K562 (cell line): ENCODE measurements around the gene GPSM3. TPM values are rescaled to one million over a fixed set of nuclear protein-coding genes. Genes with fewer than 3 reads are reported as not detected.
A peak's percentile ranks its signal among the peaks of the same experiment; 100 is the strongest.

ENCODE experiments used
- MTF1 ChIP-seq: fragments of 250-450 bp; sonication (Bioruptor Pico); IDR thresholded peaks from 2 replicates; pipeline ENCODE4 v1.9.0; 2021; ENCODE audit warnings: moderate library complexity, mild to moderate bottlenecking, inconsistent platforms, borderline replicate concordance
- TAF1 ChIP-seq: IDR thresholded peaks from 2 replicates; pipeline ENCODE4 v1.6.1; 2011; ENCODE audit warnings: mild to moderate bottlenecking, low read length, moderate library complexity; ENCODE audit not compliant: insufficient read depth, control insufficient read depth, severe bottlenecking; ENCODE audit errors: extremely low read depth
- polyA plus RNA-seq, 8 experiments: library from polyadenylated mRNA; depleted of rRNA in 4 of 8; stranded (reverse) in 5 of 8; unstranded in 3 of 8; fragments of >200 nt; fragmentation: Nextera tagmentation in 2 of 8; fragmentation: Illumina TruSeq in 1 of 8; extraction: Ambion mirVana in 2 of 8; extraction: Trizol in 1 of 8; gene quantifications; 2 replicates each; pipeline versions ENCODE4 v1.2.1 to v1.2.3, GENCODE V29; 2011 to 2014; ENCODE audit warnings: inconsistent platforms in 1 of 8, missing spikeins in 1 of 8
- total RNA-seq, 7 experiments: library from RNA; depleted of rRNA in 6 of 7; stranded (reverse); fragments of >200 nt in 6 of 7; fragmentation: Illumina TruSeq in 2 of 7; extraction: Trizol in 2 of 7; gene quantifications; 2 replicates each; pipeline versions ENCODE4 v1.2.1 to v1.2.3, GENCODE V29; 2011 to 2021; ENCODE audit warnings: low replicate concordance in 1 of 7
- TF ChIP-seq, protein P1 (sequence below), 2 experiments: fragments of 450-650 bp; IDR thresholded peaks; 2 replicates each; pipeline ENCODE4 v1.6.1; 2018; ENCODE audit warnings: mild to moderate bottlenecking in 2 of 2, low read depth in 1 of 2; ENCODE audit not compliant: partially characterized antibody in 2 of 2
- TF ChIP-seq, protein P2 (sequence below): fragments of 450-650 bp; formaldehyde crosslinking; IDR thresholded peaks from 2 replicates; pipeline ENCODE4 v1.4.0; 2020; ENCODE audit warnings: mild to moderate bottlenecking, moderate library complexity
- TF ChIP-seq, protein P3 (sequence below): sonication (generic); formaldehyde crosslinking; IDR thresholded peaks from 2 replicates; pipeline ENCODE4 v1.8.0; 2023; ENCODE audit warnings: mild to moderate bottlenecking, missing genetic modification reagents
- TF ChIP-seq, protein P4 (sequence below): fragments of 450-650 bp; formaldehyde crosslinking; IDR thresholded peaks from 2 replicates; pipeline ENCODE4 v1.4.0; 2020; ENCODE audit warnings: mild to moderate bottlenecking, mixed read lengths
- TF ChIP-seq, protein P5 (sequence below): sonication (generic); formaldehyde crosslinking; IDR thresholded peaks from 2 replicates; pipeline ENCODE4 v1.8.0; 2023; ENCODE audit warnings: mild to moderate bottlenecking, missing genetic modification reagents
- TF ChIP-seq, protein P6 (sequence below): sonication (generic); formaldehyde crosslinking; IDR thresholded peaks from 2 replicates; pipeline ENCODE4 v1.4.0; 2020; ENCODE audit warnings: mild to moderate bottlenecking, missing genetic modification reagents

The GPSM3 gene
- total and polyA plus RNA-seq, 9 of the 15 experiments (the other 6 are each of a cell fraction or from before 2014, with no cell fraction given) = 5.3 to 42.6 (median 24.4) TPM

DNA sequence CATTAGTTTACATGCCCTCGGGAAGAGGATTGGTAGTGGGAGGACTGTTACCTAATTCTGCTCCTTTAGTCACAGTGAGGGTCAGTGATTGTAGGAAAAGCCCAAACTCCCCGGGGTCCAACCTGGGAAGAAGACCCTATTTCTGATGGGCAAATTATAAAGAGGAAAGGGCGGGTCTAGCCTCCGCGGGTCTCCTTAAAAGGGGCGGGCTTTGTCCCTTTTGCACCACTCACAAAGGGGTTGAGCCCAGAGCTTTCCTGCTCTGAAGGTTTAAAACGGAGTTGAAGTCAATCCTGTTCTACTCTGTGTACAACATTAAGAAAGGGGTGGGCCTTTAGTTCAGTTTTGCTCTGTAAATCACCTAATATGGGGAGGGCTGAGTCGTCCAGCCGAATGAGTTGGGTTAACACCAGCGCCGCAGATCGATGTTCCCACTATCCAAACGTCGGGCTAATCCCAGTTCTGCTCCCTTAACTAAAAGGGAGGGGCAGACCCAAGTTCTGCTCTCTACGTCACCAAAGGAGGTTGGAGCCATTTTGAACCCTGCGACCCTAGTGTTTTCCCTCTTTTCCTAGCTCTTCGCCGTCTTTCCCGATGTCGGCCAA is 15.2 kb downstream of the GPSM3 start (continued):
- TF ChIP-seq, protein P1, sequence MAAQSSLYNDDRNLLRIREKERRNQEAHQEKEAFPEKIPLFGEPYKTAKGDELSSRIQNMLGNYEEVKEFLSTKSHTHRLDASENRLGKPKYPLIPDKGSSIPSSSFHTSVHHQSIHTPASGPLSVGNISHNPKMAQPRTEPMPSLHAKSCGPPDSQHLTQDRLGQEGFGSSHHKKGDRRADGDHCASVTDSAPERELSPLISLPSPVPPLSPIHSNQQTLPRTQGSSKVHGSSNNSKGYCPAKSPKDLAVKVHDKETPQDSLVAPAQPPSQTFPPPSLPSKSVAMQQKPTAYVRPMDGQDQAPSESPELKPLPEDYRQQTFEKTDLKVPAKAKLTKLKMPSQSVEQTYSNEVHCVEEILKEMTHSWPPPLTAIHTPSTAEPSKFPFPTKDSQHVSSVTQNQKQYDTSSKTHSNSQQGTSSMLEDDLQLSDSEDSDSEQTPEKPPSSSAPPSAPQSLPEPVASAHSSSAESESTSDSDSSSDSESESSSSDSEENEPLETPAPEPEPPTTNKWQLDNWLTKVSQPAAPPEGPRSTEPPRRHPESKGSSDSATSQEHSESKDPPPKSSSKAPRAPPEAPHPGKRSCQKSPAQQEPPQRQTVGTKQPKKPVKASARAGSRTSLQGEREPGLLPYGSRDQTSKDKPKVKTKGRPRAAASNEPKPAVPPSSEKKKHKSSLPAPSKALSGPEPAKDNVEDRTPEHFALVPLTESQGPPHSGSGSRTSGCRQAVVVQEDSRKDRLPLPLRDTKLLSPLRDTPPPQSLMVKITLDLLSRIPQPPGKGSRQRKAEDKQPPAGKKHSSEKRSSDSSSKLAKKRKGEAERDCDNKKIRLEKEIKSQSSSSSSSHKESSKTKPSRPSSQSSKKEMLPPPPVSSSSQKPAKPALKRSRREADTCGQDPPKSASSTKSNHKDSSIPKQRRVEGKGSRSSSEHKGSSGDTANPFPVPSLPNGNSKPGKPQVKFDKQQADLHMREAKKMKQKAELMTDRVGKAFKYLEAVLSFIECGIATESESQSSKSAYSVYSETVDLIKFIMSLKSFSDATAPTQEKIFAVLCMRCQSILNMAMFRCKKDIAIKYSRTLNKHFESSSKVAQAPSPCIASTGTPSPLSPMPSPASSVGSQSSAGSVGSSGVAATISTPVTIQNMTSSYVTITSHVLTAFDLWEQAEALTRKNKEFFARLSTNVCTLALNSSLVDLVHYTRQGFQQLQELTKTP (IDR thresholded peaks at IDR 0.05; ENCODE audit: low read depth in 1 of 2, partially characterized antibody in 2 of 2) = peak in 1 of 2 experiments; percentile 9
- TF ChIP-seq, protein P2, sequence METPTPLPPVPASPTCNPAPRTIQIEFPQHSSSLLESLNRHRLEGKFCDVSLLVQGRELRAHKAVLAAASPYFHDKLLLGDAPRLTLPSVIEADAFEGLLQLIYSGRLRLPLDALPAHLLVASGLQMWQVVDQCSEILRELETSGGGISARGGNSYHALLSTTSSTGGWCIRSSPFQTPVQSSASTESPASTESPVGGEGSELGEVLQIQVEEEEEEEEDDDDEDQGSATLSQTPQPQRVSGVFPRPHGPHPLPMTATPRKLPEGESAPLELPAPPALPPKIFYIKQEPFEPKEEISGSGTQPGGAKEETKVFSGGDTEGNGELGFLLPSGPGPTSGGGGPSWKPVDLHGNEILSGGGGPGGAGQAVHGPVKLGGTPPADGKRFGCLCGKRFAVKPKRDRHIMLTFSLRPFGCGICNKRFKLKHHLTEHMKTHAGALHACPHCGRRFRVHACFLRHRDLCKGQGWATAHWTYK (CRISPR knock-in tag) = peak; percentile 56; the same call in 1 of the 2 replicates
- TF ChIP-seq, protein P3, sequence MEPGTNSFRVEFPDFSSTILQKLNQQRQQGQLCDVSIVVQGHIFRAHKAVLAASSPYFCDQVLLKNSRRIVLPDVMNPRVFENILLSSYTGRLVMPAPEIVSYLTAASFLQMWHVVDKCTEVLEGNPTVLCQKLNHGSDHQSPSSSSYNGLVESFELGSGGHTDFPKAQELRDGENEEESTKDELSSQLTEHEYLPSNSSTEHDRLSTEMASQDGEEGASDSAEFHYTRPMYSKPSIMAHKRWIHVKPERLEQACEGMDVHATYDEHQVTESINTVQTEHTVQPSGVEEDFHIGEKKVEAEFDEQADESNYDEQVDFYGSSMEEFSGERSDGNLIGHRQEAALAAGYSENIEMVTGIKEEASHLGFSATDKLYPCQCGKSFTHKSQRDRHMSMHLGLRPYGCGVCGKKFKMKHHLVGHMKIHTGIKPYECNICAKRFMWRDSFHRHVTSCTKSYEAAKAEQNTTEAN (CRISPR knock-in tag) = no peak
- TF ChIP-seq TAF1 (peak; percentile 18), MTF1 (0 out of 2 replicates have a peak, but pooled peaks have one; percentile 56)
- TF ChIP-seq, protein P4, sequence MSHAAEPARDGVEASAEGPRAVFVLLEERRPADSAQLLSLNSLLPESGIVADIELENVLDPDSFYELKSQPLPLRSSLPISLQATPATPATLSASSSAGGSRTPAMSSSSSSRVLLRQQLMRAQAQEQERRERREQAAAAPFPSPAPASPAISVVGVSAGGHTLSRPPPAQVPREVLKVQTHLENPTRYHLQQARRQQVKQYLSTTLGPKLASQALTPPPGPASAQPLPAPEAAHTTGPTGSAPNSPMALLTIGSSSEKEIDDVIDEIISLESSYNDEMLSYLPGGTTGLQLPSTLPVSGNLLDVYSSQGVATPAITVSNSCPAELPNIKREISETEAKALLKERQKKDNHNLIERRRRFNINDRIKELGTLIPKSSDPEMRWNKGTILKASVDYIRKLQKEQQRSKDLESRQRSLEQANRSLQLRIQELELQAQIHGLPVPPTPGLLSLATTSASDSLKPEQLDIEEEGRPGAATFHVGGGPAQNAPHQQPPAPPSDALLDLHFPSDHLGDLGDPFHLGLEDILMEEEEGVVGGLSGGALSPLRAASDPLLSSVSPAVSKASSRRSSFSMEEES = 0 out of 2 replicates have a peak, but pooled peaks have one; percentile 3
- TF ChIP-seq, protein P5, sequence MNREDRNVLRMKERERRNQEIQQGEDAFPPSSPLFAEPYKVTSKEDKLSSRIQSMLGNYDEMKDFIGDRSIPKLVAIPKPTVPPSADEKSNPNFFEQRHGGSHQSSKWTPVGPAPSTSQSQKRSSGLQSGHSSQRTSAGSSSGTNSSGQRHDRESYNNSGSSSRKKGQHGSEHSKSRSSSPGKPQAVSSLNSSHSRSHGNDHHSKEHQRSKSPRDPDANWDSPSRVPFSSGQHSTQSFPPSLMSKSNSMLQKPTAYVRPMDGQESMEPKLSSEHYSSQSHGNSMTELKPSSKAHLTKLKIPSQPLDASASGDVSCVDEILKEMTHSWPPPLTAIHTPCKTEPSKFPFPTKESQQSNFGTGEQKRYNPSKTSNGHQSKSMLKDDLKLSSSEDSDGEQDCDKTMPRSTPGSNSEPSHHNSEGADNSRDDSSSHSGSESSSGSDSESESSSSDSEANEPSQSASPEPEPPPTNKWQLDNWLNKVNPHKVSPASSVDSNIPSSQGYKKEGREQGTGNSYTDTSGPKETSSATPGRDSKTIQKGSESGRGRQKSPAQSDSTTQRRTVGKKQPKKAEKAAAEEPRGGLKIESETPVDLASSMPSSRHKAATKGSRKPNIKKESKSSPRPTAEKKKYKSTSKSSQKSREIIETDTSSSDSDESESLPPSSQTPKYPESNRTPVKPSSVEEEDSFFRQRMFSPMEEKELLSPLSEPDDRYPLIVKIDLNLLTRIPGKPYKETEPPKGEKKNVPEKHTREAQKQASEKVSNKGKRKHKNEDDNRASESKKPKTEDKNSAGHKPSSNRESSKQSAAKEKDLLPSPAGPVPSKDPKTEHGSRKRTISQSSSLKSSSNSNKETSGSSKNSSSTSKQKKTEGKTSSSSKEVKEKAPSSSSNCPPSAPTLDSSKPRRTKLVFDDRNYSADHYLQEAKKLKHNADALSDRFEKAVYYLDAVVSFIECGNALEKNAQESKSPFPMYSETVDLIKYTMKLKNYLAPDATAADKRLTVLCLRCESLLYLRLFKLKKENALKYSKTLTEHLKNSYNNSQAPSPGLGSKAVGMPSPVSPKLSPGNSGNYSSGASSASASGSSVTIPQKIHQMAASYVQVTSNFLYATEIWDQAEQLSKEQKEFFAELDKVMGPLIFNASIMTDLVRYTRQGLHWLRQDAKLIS (CRISPR knock-in tag) = peak; percentile 35; the same call in 1 of the 2 replicates
- TF ChIP-seq, protein P6, sequence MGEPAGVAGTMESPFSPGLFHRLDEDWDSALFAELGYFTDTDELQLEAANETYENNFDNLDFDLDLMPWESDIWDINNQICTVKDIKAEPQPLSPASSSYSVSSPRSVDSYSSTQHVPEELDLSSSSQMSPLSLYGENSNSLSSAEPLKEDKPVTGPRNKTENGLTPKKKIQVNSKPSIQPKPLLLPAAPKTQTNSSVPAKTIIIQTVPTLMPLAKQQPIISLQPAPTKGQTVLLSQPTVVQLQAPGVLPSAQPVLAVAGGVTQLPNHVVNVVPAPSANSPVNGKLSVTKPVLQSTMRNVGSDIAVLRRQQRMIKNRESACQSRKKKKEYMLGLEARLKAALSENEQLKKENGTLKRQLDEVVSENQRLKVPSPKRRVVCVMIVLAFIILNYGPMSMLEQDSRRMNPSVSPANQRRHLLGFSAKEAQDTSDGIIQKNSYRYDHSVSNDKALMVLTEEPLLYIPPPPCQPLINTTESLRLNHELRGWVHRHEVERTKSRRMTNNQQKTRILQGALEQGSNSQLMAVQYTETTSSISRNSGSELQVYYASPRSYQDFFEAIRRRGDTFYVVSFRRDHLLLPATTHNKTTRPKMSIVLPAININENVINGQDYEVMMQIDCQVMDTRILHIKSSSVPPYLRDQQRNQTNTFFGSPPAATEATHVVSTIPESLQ (CRISPR knock-in tag) = peak; percentile 87; the same call in 1 of the 2 replicates
